ENCODE results near the gene ADAMTSL2. TPM values are rescaled to one million over a fixed set of nuclear protein-coding genes. Genes with fewer than 3 reads are reported as not detected.

Gene ADAMTSL2
- total and polyA plus RNA-seq, 2 donors (not counting 1 experiment from before 2014, with no cell fraction given): under 0.01 to 0.09 TPM

GRCh38 chr9:133557581-133557980 lies 23.1 kb downstream of the ADAMTSL2 start:
- no peak overlapping the region for H3K4me2 ChIP-seq (ENCODE audit: extremely low read depth, insufficient read depth, low read length)
- no peaks in the 10 kb centered on the region for H4K20me1 ChIP-seq (ENCODE audit: control insufficient read depth, extremely low read depth, insufficient read depth, low read length)
- no peaks in the 10 kb centered on the region for H3K79me2 ChIP-seq (ENCODE audit: control insufficient read depth, insufficient read depth, low read length)
- no peak overlapping the region for H3K9ac ChIP-seq (ENCODE audit: insufficient read depth, low read length)
- H2AFZ ChIP-seq (ENCODE audit: low read length): no peak overlapping the region
- no peaks in the 10 kb centered on the region for H3K27me3 ChIP-seq (ENCODE audit: control insufficient read depth, insufficient read depth, low read length)
- no peak overlapping the region for H3K27ac ChIP-seq (ENCODE audit: insufficient read depth, low read length)
- no peak for DNase-seq (ENCODE audit: low read depth in 2 of 2)
- TF ChIP-seq CTCF (conservative IDR thresholded peaks at IDR 0.05 in 1 of 2, IDR thresholded peaks at IDR 0.05 in 1 of 2; ENCODE audit: low read depth in 1 of 2, low read length in 2 of 2) (no peak), EZH2 (IDR thresholded peaks at IDR 0.05; ENCODE audit: low read length, missing control alignments) (no peak)
- H3K4me1 ChIP-seq (ENCODE audit: control insufficient read depth, extremely low read depth, insufficient read depth, low read length): peaks cover 15% of the 10 kb centered on the region
- no peaks in the 10 kb centered on the region for H3K9me3 ChIP-seq (ENCODE audit: control insufficient read depth, insufficient read depth, low read depth, low read length)
- H3K4me3 ChIP-seq (replicated peaks in 1 of 4; ENCODE audit: control extremely low read depth in 1 of 4, insufficient read depth in 1 of 4, low read depth in 3 of 4, low read length in 4 of 4): no peak overlapping the region
- H3K36me3 ChIP-seq (ENCODE audit: control insufficient read depth, insufficient read depth, low read length): no peaks in the 10 kb centered on the region

- H4K20me1 ChIP-seq (ENCODE audit: control insufficient read depth, extremely low read depth, insufficient read depth, low read length): no peaks in the 10 kb centered on the region
- H3K4me3 ChIP-seq (replicated peaks in 1 of 4; ENCODE audit: control extremely low read depth in 1 of 4, insufficient read depth in 1 of 4, low read depth in 3 of 4, low read length in 4 of 4): peak overlapping the region in 2 of 4 experiments; percentile 14 to 30
- H3K9me3 ChIP-seq (ENCODE audit: control insufficient read depth, insufficient read depth, low read depth, low read length): no peaks in the 10 kb centered on the region
- no peaks in the 10 kb centered on the region for H3K79me2 ChIP-seq (ENCODE audit: control insufficient read depth, insufficient read depth, low read length)
- H3K9ac ChIP-seq (ENCODE audit: insufficient read depth, low read length): no peak overlapping the region
- H3K36me3 ChIP-seq (ENCODE audit: control insufficient read depth, insufficient read depth, low read length): no peaks in the 10 kb centered on the region
- H3K4me2 ChIP-seq (ENCODE audit: extremely low read depth, insufficient read depth, low read length): peak overlapping the region; percentile 85
- no peaks in the 10 kb centered on the region for H3K27me3 ChIP-seq (ENCODE audit: control insufficient read depth, insufficient read depth, low read length)
- peak overlapping the region; percentile 69 for H2AFZ ChIP-seq (ENCODE audit: low read length)
- no peak for TF ChIP-seq CTCF (conservative IDR thresholded peaks at IDR 0.05 in 1 of 2, IDR thresholded peaks at IDR 0.05 in 1 of 2; ENCODE audit: low read depth in 1 of 2, low read length in 2 of 2)
- TF ChIP-seq EZH2 (IDR thresholded peaks at IDR 0.05; ENCODE audit: low read length, missing control alignments): no peak
- H3K27ac ChIP-seq (ENCODE audit: insufficient read depth, low read length): peak overlapping the region; percentile 62
- peaks cover 20% of the 10 kb centered on the region for H3K4me1 ChIP-seq (ENCODE audit: control insufficient read depth, extremely low read depth, insufficient read depth, low read length)
- DNase-seq (ENCODE audit: low read depth in 2 of 2): peak; percentile 69 to 87
Measured at GRCh38 chr9:133558191-133559126, 24.0 kb downstream of the ADAMTSL2 start.

- Histone ChIP-seq H4K20me1 (ENCODE audit: control insufficient read depth, extremely low read depth, insufficient read depth, low read length) (no peaks in the 10 kb centered on the region), H2AFZ (ENCODE audit: low read length) (no peak overlapping the region), H3K79me2 (ENCODE audit: control insufficient read depth, insufficient read depth, low read length) (no peaks in the 10 kb centered on the region), H3K4me1 (ENCODE audit: control insufficient read depth, extremely low read depth, insufficient read depth, low read length) (peaks cover 20% of the 10 kb centered on the region), H3K9me3 (ENCODE audit: control insufficient read depth, insufficient read depth, low read depth, low read length) (no peaks in the 10 kb centered on the region), H3K9ac (ENCODE audit: insufficient read depth, low read length) (no peak overlapping the region), H3K27me3 (ENCODE audit: control insufficient read depth, insufficient read depth, low read length) (no peaks in the 10 kb centered on the region), H3K4me3 (replicated peaks in 1 of 4; ENCODE audit: control extremely low read depth in 1 of 4, insufficient read depth in 1 of 4, low read depth in 3 of 4, low read length in 4 of 4) (no peak overlapping the region), H3K27ac (ENCODE audit: insufficient read depth, low read length) (no peak overlapping the region), H3K4me2 (ENCODE audit: extremely low read depth, insufficient read depth, low read length) (no peak overlapping the region), H3K36me3 (ENCODE audit: control insufficient read depth, insufficient read depth, low read length) (no peaks in the 10 kb centered on the region)
- TF ChIP-seq EZH2 (IDR thresholded peaks at IDR 0.05; ENCODE audit: low read length, missing control alignments) (no peak), CTCF (conservative IDR thresholded peaks at IDR 0.05 in 1 of 2, IDR thresholded peaks at IDR 0.05 in 1 of 2; ENCODE audit: low read depth in 1 of 2, low read length in 2 of 2) (no peak)
- DNase-seq (ENCODE audit: low read depth in 2 of 2): peak in 1 of 2 donors; percentile 48
Measured at GRCh38 chr9:133560311-133560710, 25.8 kb downstream of the ADAMTSL2 start.
